GM12865 (cell line): ENCODE data around the gene CDH23.
A peak's percentile ranks its signal among the peaks of the same experiment; 100 is the strongest.
"Not testable (repeated sequence)": the region's sequence is repeated elsewhere in the genome, so short reads cannot be mapped to it uniquely, and the experiment has no call there.

ENCODE experiments used
- DNase-seq: peaks from one replicate; pipeline ENCODE4 v3.0.0; 2010; ENCODE audit warnings: low read depth
- H3K4me3 ChIP-seq: 2 replicates; pipeline ENCODE4 v1.5.1; 2011; ENCODE audit warnings: mild to moderate bottlenecking, low read depth, low read length, control low read depth
- CTCF ChIP-seq: IDR thresholded peaks from 2 replicates; pipeline ENCODE4 v1.5.1; 2011; ENCODE audit warnings: low read length, control low read depth, low read depth, inconsistent platforms; ENCODE audit not compliant: insufficient read depth; ENCODE audit errors: missing control alignments

The CDH23 gene

GRCh38 chr10:71353639-71354038 is 43.1 kb upstream of the CDH23 start:
- no peak for DNase-seq
- no peak overlapping the region for H3K4me3 ChIP-seq
- no peak for TF ChIP-seq CTCF

- no peak overlapping the region for H3K4me3 ChIP-seq
- DNase-seq, result no peak
- no peak for TF ChIP-seq CTCF
Observed at GRCh38 chr10:71354776-71355175, 41.9 kb upstream of the CDH23 start.

GRCh38 chr10:71355886-71356285 is 40.8 kb upstream of the CDH23 start:
- no peak for TF ChIP-seq CTCF

GRCh38 chr10:71357792-71358265 is 38.9 kb upstream of the CDH23 start:
- DNase-seq, result no peak
- TF ChIP-seq CTCF, result no peak
- no peak overlapping the region for H3K4me3 ChIP-seq

More at GRCh38 chr10:71355886-71356285, 40.8 kb upstream of the CDH23 start:
- H3K4me3 ChIP-seq, result no peak overlapping the region
- no peak for DNase-seq

GRCh38 chr10:71358277-71358676 is 38.4 kb upstream of the CDH23 start:
- TF ChIP-seq CTCF, result no peak
- DNase-seq, result no peak
- no peak overlapping the region for H3K4me3 ChIP-seq

GRCh38 chr10:71358906-71359305 is 37.8 kb upstream of the CDH23 start:
- not testable (repeated sequence) for H3K4me3 ChIP-seq, DNase-seq

GRCh38 chr10:71359364-71360046 is 37.2 kb upstream of the CDH23 start:
- no peak for TF ChIP-seq CTCF
- H3K4me3 ChIP-seq, result no peak overlapping the region
- DNase-seq, result peak; percentile 26

- TF ChIP-seq CTCF, result no peak
- DNase-seq, result no peak
- H3K4me3 ChIP-seq, result no peak overlapping the region
Observed at GRCh38 chr10:71360735-71361134, 36.0 kb upstream of the CDH23 start.
